Measurements from ENCODE around the gene GAB3.
"Not testable (repeated sequence)": the region's sequence is repeated elsewhere in the genome, so short reads cannot be mapped to it uniquely, and the experiment has no call there.

GAB3 gene

DNA sequence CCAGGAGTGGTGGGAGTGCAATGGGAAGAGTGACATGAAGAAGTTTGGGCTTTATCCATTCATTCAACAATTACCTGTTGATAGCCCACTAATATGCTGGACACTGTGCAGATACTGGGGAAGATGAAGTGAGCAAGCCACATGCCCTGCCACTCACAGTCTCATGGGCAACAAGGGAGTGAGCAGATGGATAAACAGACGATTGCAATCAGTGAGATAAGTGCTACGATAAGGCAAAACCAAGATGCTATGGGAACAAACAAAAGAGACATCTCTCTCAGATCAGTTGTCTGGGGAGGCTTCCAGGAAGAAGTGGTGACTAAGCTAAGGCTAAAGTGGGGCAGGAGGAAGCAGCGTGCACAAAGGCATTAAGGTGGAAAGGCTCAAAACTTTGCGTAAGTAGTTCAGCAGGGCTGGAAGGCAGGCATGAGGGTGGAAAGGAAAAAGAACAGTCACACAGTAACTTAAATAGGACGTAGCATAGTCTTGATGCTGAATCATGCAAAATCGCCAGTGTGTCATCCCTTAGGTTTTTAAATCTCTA, 31.7 kb downstream of the GAB3 start:
- DNase-seq, result no peak

DNA sequence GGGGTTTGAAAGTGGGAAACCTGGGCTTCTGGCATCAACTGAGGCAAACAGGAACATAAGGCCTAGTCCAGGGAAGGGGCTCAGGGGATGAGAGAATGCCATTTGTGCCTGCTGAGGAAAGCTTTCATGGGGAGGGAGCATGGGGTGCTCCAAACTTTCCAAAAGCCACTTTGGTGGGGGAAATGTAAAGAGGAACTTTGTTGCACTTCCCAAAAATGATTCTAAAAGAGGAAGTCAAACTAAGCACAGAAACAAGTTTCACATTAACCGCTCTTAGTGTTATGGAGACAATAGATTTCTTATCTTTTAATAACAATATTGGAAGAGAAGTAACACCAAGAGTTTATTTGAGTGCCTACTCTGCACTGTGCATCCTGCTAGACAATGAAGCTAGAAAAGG, 32.3 kb downstream of the GAB3 start:
- DNase-seq, result no peak

DNA sequence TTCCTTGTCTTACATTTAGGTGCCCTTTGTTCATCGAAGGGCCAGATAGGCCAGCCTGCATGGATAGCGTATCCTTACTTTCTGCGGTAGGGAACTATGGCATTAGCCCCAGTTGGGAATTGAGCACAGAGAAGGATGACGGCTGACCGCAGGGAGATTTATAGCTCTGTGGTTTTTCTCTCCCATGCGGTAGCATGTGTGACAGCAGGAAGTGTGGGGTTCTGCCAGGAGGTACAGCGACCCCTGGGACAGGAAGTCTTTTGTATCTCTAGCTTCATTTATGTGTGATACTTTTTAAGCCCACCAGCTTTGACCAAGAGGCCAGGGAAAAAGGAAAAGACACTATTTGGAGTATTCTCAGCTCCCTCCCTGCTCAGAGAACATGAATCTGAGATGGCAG, 33.1 kb downstream of the GAB3 start:
- no peak for DNase-seq

DNA sequence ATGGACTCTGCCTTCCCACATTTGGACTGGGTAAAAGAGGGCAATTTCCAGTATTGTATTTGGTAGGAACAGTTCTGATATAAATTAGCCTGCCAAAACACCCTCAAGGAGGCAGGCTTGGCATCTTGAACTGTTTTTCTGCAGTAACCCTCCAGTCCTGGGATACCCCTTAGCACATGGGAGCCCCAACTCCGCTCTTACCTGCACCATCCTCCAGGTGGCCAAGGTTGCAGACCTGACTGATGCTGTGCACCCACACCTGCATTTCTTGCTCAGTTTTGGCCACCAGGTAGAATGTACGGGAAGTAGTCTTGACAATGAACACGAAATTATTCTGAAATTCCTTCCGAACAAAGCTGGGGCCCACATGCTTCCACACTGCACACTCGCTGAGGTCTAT, 35.1 kb downstream of the GAB3 start:
- no peak for DNase-seq

DNA sequence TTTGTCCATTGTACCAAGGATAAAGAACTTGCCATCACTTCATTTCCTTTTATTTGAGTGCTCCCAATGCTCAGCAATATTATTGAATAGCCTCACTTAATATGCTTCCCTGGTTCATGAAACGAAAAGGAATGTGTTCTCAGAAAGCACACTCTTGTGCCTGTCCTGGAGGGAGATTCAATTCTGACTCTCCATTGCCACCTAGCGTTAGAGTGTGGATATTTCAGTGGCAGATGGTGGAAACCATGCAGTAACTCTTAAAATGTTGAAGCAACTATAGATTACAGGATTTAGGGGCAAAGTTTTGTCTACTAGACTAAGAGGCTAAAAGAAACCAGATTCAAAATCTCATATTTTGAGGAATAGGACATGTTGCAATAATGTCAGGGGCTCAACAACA, 36.0 kb downstream of the GAB3 start:
- peak in 1 of 2 experiments; percentile 48 for DNase-seq

DNA sequence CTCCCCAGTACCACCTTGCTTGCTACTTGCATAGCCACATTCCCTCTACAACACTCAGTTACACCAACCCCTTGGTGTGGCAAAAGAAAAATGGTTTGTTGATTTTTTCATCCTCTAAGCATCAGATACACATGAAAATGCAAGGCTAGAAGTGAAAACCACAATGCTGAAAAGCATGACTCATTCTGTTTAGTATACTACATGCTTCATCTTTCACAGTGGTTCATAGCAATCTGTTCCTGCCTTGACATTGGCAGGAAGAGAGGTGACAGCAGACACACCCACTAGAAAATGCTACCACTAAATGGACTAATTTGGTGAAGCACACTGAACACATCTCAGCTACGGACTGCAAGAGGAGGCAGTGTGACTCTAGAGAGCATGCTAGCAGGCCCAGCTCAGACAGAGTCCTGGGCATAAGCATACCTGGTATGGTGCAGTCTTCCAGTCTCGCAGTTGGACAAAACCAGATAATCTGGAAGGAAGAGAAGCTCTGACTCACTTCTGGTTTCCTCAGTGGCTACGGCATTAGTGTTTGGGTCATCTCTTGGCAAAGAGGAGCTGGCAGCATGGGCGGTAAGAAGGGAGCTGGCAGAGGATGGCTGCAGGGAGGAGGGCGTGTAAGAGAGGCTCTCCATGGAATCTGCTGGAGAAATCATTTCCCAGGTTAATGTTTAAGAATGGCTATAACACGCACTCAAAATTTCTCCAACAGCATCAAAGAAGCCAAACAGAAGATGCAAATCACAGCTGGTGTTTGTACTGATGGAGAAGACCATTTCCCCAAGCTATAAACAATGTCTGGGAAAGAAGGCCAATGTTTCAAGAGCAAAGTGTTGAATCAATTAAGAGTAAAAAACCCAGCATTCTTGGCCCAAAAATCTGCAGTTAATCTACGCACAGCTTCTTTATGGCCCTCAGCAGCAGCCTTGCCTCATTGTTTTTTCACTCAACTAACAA, 37.8 kb downstream of the GAB3 start:
- no peak for DNase-seq

DNA sequence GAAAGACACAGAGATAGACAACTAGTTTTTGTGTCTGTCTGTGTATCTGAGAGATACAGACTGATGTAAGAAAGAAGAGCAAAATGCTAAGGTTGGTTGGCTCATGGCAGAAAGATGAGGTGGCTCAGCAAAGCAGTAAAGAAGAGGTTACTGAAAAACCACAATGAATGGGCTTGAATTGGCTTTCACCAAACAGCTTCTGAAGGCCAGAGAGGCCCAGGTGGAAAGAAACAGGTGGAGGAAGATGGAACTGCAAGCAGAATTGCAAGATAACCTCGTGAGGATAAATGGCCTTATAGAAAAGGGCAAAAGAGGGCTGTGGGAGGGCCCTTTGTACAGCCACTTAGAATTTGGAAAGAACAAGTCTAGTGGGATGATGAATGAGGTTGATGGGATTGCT, 39.6 kb downstream of the GAB3 start:
- DNase-seq, result no peak

DNA sequence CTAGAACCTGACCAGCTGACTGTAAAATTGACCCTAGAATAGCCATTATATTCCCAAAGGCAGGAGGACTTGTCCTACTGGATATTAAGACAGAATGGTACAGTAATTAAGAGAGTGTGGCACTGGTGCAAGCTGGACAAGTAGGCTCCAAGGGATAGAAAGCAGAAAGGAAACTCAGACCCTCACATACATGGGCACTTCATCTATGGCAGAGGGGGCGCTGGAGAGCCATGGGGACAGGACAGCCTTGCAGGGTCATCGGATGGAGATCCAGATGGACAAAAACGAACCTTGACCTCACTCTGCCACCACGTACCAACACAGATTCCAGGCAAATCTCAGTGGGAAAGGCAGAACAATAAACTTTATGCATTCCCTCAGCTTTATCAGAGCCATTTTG, 40.6 kb downstream of the GAB3 start:
- no peak for DNase-seq

DNA sequence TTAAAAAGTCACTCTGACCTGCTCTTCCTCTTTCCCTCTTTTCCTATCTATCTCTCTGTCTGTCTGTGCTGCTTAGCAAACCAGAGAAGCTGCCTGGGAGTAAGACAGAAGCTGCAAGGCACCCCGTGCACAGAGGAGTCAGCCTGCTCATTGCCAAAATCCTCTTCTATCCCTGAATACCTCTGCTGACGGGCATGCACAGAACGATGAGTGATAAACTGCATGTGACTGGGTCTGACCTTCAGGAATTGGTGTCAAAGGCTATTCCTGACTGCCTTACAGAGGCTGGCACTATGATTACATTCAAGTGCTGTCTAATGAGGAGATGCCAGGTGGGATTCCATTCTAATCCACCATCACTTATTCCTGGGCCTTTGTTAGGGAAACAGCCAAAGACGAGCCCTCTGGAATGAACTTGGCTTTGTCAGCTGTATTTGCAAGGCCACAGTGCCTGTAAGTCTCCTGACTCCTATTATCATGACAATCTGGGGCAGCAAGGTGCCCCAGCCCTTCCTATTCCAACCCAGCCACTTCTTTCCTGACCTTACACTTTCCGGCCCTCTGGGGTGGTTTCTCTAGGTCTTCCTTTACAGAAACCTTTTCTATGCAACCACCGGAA, 52.1 kb downstream of the GAB3 start:
- no peak for DNase-seq

DNA sequence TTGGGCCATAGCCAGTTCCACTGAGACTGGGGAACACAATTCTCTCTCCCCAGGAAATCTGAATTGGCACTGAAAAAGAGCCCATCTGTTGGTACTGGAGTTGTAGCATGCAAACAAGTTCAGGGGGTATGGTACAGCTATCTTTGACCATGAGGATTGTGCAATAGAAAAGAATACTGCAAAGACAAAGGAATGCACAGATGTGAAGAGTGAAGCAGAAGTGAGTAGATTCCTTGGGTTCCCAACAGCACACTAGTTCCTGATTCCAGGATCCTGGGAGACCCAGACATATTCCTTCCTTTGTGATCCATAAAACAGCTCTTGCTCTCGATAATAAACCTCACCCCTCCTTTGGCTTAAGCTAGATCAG, 54.2 kb downstream of the GAB3 start:
- no peak for DNase-seq

DNA sequence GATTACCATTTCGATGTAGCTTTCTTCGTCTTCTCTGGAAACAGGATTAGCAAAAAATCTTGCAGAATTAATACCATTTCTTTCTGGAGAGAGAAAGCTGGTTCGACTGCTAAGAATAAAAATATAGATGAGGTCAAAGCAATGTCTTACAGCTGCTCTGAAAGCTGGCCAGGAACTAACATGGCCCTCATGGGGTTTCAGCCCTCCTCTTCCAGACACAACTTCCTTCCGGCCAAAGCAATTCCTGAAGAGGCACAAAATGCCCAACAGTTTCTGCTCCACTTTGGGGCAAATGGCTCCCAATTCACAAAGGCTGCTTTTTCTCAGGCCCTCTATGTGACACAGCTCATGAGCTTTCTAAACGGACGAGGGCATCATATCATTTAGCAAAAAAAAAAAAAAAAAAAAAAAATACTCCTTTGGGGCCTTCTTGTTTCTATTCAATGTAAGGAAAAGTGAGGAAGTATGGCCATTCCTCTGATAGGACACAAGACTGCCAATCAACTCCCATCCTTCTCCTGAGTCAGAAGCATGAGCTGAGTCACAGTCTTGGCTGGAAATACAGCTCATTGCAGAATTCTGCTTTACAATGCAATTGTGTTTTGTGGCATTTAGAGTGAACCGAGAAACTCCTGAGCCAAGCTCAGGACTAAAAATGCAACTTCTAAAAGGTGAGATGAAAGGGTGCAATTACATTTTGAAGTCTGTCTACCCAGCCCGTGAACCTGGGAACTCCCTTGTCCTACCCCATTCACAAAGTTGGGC, 54.8 kb downstream of the GAB3 start:
- DNase-seq, result peak in 1 of 2 experiments; percentile 16

DNA sequence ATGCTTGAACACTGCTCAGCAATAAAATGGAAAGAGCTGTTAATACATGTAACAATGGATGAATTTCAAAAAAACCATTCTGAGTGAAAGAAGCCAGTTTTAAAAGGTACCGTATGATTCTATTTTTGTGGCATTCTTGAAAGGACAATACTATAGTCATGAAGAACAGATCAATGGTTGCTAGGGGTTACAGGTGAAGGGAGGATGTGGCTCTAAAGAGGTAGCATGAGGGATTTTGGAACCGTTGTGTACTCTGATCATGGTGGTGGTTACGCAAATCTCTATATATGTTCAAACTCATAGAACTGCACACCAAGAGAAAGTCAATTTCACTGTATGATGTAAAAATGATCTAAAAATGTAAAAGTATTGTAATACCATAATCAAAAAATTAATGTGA, 57.5 kb downstream of the GAB3 start:
- no peak for DNase-seq

DNA sequence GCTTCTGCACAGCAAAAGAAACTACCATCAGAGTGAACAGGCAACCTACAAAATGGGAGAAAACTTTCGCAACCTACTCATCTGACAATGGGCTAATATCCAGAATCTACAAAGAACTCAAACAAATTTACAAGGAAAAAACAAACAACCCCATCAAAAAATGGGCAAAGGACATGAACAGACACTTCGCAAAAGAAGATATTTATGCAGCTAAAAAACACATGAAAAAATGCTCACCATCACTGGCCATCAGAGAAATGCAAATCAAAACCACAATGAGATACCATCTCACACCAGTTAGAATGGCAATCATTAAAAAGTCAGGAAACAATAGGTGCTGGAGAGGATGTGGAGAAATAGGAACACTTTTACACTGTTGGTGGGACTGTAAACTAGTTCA, 60.4 kb downstream of the GAB3 start:
- not testable (repeated sequence) for DNase-seq

DNA sequence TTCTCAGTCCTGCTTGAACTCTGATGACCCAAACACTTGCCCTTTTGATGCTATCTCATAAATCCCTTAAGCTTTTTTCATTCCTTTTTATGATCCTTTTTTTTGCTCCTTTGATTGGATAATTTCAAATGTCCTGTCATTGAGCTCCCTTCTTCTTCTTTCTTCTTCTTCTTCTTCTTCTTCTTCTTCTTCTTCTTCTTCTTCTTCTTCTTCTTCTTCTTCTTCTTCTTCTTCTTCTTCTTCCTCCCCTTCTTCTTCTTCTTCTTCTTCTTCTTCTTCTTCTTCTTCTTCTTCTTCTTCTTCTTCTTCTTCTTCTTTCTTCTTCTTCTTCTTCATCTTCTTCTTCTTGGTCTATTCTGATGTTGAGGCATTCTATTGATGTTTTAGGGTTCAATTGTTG, 78.8 kb downstream of the GAB3 start:
- DNase-seq, result not testable (repeated sequence)

DNA sequence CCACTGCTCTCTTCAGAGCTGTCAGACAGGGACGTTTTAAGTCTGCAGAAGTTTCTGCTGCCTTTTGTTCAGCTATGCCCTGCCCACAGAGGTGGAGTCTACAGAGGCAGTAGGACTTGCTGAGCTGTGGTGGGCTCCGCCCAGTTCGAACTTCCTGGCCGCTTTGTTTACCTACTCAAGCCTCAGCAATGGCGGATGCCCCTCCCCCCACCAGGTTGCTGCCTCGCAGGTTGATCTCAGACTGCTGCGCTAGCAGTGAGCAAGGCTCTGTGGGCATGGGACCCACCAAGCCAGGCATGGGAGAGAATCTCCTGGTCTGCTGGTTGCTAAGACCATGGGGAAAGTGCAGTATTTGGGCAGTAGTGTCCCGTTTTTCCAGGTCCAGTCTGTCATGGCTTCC, 80.0 kb downstream of the GAB3 start:
- DNase-seq, result not testable (repeated sequence)

DNA sequence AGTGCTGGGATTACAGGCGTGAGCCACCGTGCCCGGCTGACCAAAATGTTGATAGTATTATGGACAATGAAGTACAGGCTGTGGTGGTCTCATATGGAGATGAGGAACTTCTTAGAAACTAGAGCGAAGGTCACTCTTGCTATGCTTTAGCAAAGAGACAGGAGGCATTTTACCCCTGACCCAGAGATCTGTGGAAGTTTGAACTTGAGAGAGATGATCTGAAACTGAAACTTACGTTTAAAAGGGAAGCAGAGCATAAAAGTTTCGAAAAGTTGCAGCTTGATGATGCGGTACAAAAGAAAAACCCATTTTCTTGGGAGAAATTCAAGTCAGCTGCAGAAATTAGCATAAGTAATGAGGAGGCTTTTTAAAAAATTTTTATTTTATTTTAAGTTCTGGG, 89.0 kb downstream of the GAB3 start:
- no peak for DNase-seq

DNA sequence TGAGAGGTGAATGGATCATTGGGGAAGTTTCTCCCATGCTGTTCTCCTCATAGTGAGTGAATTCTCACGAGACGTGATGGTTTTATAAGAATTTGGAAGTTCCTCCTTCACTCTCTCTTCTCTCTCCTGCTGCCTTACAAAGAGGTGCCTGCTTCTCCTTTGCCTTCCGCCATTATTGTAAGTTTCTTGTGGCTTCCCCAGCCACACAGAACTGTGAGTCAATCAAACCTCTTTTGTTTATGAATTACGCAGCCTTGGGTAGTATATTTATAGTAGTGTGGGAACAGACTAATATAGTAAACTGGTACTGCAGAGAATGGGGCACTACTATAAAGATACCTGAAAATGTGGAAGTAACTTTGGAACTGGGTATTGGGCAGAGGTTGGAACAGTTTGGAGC, 89.7 kb downstream of the GAB3 start:
- no peak for DNase-seq

DNA sequence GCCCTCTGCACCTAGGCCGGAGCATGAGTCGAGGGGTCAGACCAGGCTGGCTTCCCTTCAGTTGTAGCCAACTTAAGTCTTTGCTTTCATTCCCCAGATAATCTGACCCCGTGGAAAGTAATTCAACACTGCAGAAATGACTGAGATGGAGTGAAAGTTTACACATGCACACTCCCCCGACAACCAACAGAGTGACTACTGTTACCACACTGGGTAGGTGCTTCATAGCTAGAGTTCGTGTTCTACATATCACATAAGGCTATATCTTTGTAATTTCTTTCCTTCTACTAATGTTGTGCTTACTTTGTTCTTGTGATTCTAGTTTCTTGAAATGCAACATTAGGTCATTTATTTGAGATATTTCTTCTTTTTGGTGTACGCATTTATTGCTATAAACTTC, 90.3 kb downstream of the GAB3 start:
- DNase-seq, result no peak

DNA sequence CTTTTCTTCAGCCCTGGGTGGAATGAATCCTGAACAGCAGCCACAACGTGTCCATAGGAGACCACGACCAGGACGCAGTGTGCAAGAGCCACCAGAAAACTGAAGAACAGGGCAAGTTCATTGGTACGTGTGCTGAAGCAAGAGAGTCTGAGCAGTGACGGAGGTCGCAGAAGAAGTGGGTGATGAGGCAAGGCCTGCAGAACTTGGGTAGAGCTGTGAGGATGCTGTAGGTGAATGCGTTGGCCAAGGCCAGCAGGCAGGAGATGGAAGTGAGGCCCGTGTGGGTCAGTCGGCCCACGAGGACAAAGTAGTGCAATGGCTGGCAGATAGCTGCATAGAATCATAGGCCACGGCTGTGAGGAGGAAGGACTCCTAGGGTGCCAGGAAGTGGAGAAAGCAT, 91.9 kb downstream of the GAB3 start:
- no peak for DNase-seq

DNA sequence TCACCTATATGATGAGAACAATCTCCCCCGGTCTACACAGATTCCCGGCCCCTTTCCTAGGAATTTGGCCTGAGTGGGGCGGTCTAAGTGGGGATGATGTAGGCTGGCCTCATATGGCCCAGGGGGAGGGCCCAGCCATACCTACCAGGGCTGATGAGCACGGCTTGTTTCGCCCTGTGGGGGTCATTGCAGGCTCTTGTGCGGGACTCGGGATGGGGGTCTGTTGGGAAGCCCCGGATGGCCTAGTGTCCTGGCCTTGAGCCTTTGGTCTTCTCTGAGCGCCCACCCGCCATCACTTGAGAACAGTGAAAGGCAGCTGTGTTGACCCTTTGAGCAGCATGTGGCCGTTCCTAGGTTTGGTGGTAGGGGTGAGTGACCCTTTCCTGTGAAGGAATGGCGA, 92.7 kb downstream of the GAB3 start:
- no peak for DNase-seq

DNA sequence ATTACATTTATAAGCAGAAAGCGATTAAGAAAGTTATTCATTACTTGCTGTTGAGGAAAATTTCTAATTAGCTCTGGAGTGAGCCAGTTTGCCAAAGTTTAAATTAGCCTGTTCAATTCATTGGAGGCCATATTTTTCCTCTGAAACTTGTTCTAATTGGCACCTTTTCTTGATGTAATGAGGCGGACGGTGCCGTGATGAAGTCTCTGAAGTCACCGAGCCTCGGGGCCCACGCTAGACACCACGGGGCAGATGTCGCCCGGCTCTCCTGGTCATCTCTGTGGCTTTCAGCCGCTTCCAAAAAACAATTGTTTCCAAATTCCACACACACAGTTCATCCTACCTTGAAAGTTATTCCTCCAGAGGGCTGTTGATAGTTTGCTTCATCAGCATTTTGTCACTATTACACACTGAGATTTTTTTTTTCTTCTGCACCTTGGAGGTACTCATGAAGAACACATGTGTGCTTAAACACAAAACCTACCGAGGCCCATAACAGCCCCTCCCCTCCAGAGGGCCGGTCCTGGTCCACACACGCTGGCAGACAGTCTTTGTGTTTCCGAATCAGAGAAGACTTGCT, 93.6 kb downstream of the GAB3 start:
- no peak for DNase-seq

DNA sequence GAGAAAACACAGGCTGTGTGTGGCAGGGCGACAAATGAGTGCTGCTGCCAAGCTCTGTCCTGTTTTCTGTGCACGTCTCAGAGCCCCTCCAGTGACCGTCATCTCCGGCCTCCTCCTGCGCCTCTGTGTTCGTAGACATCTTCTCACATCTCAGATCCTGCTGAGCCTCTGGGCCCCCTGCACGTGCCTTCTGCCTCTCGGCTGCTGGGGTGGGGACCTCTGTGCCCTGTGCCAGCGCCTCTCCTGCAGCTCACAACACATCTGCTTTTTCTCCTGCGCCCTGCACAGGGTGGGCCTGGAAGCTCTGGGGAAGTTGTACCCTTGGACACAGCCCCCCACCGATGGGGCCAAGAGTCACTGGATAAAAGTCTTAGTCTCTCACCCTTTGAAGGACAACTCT, 95.1 kb downstream of the GAB3 start:
- no peak for DNase-seq

DNA sequence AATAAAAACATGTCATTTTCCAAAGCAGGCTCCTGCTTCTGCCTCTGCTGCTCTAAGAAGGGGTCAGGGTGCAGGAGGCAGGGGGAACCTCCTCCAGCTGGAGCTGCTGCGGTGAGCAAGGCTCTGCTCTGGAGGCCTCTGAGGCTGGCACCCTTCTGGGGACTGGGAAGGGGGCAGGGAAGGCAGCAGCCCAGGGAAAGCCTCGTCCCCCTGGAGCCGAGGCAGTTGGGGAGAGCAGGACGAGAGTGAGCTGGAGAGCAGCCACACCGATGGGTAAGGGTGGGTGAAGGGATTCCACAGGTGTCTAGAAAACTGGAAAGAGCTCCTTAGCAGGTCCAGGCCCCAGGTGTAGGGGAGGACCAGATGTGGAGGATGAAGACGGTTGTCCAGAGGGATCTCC, 95.5 kb downstream of the GAB3 start:
- no peak for DNase-seq
